GM23338 (cell line): ENCODE data around the gene CLSTN2.

ENCODE experiments used
- CTCF ChIP-seq, 2 experiments: fragments of 200-600 bp in 1 of 2; sonication (generic) in 1 of 2; conservative IDR thresholded peaks; 2 replicates each; pipeline versions ENCODE4 v1.5.1 to v1.6.1; 2016 to 2017; ENCODE audit warnings: antibody characterized with exemption in 2 of 2, low read depth in 2 of 2, mild to moderate bottlenecking in 2 of 2, moderate library complexity in 1 of 2
- EZH2 ChIP-seq: fragments of 200-600 bp; sonication (generic); IDR thresholded peaks from one replicate; pipeline ENCODE4 v1.8.0; 2017; ENCODE audit warnings: antibody characterized with exemption, mild to moderate bottlenecking, low read depth; ENCODE audit not compliant: unreplicated experiment
- EZH2phosphoT487 ChIP-seq: fragments of 200-600 bp; sonication (generic); IDR thresholded peaks from one replicate; pipeline ENCODE4 v1.8.1; 2018; ENCODE audit warnings: antibody characterized with exemption; ENCODE audit not compliant: unreplicated experiment
- JUNB ChIP-seq: IDR thresholded peaks from one replicate; pipeline ENCODE4 v1.6.1; 2016; ENCODE audit warnings: antibody characterized with exemption; ENCODE audit not compliant: unreplicated experiment
- POLR2AphosphoS5 ChIP-seq: IDR thresholded peaks from 2 replicates; pipeline ENCODE4 v1.6.1; 2016; ENCODE audit warnings: antibody characterized with exemption, low read depth

GRCh38 chr3:140424211-140424610 is 489.2 kb downstream of the CLSTN2 start:
- TF ChIP-seq CTCF (conservative IDR thresholded peaks at IDR 0.05; ENCODE audit: low read depth in 2 of 2) (no peak), EZH2 (no peak), POLR2AphosphoS5 (no peak), EZH2phosphoT487 (no peak), JUNB (no peak)
